Uterus (tissue), 4 donors: ENCODE measurements around the gene SLC25A44. TPM values are rescaled to one million over a fixed set of nuclear protein-coding genes. Genes with fewer than 3 reads are reported as not detected.
"Not testable (repeated sequence)": the region's sequence is repeated elsewhere in the genome, so short reads cannot be mapped to it uniquely, and the experiment has no call there.

Experiments used
- DNase-seq, 2 donors: peaks; one replicate each; pipeline ENCODE4 v3.0.0-alpha.2; 2019 to 2020
- H3K27ac ChIP-seq, 2 donors: fragments of 200-600 bp; sonication (generic); 1 replicate in 1 of 2; 2 replicates in 1 of 2; pipeline ENCODE4 v1.5.1; 2016 to 2018
- H3K27me3 ChIP-seq, 2 donors: fragments of 200-600 bp; sonication (generic); one replicate each; pipeline ENCODE4 v1.5.1; 2018 to 2019; ENCODE audit warnings: control low read depth in 1 of 2
- H3K36me3 ChIP-seq, 2 donors: fragments of 200-600 bp; sonication (generic); one replicate each; pipeline ENCODE4 v1.5.1; 2019; ENCODE audit warnings: control low read depth in 1 of 2
- H3K4me1 ChIP-seq, 2 donors: fragments of 200-600 bp; sonication (generic); one replicate each; pipeline ENCODE4 v1.5.1; 2018 to 2019; ENCODE audit warnings: control low read depth in 1 of 2
- H3K4me3 ChIP-seq, 2 donors: fragments of 200-600 bp; sonication (generic); 1 replicate in 1 of 2; 2 replicates in 1 of 2; pipeline ENCODE4 v1.5.1; 2018 to 2019; ENCODE audit warnings: mild to moderate bottlenecking in 1 of 2
- H3K9me3 ChIP-seq, 2 donors: fragments of 200-600 bp; sonication (generic); one replicate each; pipeline ENCODE4 v1.5.1; 2019; ENCODE audit warnings: control low read depth in 1 of 2
- CTCF ChIP-seq, 4 experiments: fragments of 200-600 bp in 2 of 4; fragments of 450-650 bp in 2 of 4; sonication (generic) in 2 of 4; IDR thresholded peaks; one replicate each; pipeline ENCODE4 v1.5.1; 2016 to 2019; ENCODE audit warnings: antibody characterized with exemption in 4 of 4, mild to moderate bottlenecking in 2 of 4, moderate library complexity in 1 of 4
- POLR2A ChIP-seq, 2 donors: fragments of 450-650 bp; IDR thresholded peaks; one replicate each; pipeline ENCODE4 v1.6.1; 2016; ENCODE audit warnings: antibody characterized with exemption in 2 of 2, mild to moderate bottlenecking in 1 of 2, moderate library complexity in 1 of 2
- intact Hi-C: fragments of 100-400 bp; cut with DNase I; formaldehyde crosslinking; loops from one replicate; pipeline ENCODE4 v1.15.1; 2023; ENCODE audit warnings: low total_unique reads
- total RNA-seq, 4 donors: library from RNA; depleted of rRNA in 3 of 4; stranded (reverse); fragments of >200 nt in 3 of 4; gene quantifications; one replicate each; pipeline versions ENCODE4 v1.1.0 to v1.2.4, GENCODE V29; 2014 to 2023
- donor health status: DM: yes; HTN: yes; CAD: no.

Gene SLC25A44
- total RNA-seq, 4 donors from 2014 or later: 5.9 to 26.9 (median 11.1) TPM

- intact Hi-C loops: no loop called here
- no peaks in the 10 kb centered on the region for H3K27me3 ChIP-seq
- H3K9me3 ChIP-seq: no peaks in the 10 kb centered on the region
- DNase-seq: no peak
- no peak for TF ChIP-seq POLR2A (IDR thresholded peaks at IDR 0.05)
- TF ChIP-seq CTCF (IDR thresholded peaks at IDR 0.05): no peak
- H3K4me1 ChIP-seq: peaks cover 0 to 3% of the 10 kb centered on the region in 2 donors
- peak overlapping the region in 1 of 2 donors; percentile 63 for H3K4me3 ChIP-seq
- no peaks in the 10 kb centered on the region for H3K36me3 ChIP-seq
- H3K27ac ChIP-seq: peak overlapping the region; percentile 93 to 95
Observed at GRCh38 chr1:156212130-156212529, 18.2 kb downstream of the SLC25A44 start.

GRCh38 chr1:156212833-156213643 lies 19.1 kb downstream of the SLC25A44 start, which contains the start of gene PMF1:
Gene PMF1, plus strand, starts transcription at chr1:156213007. Its CDS starts 9 bp downstream, at chr1:156213016.
- peak in 1 of 4 experiments; percentile 11 for TF ChIP-seq CTCF (IDR thresholded peaks at IDR 0.05)
- TF ChIP-seq POLR2A (IDR thresholded peaks at IDR 0.05): peak; percentile 52 to 68

GRCh38 chr1:156213644-156213966 lies 19.7 kb downstream of the SLC25A44 start:
- no peak for TF ChIP-seq CTCF (IDR thresholded peaks at IDR 0.05)
- TF ChIP-seq POLR2A (IDR thresholded peaks at IDR 0.05): no peak
- no peaks in the 10 kb centered on the region for H3K9me3 ChIP-seq
- H3K4me1 ChIP-seq: peaks cover 0 to 3% of the 10 kb centered on the region in 2 donors
- intact Hi-C loops: no loop called here
- H3K27ac ChIP-seq: peak overlapping the region; percentile 93 to 95
- DNase-seq: no peak
- H3K4me3 ChIP-seq: peak overlapping the region; percentile 59 to 63
- no peaks in the 10 kb centered on the region for H3K27me3 ChIP-seq
- H3K36me3 ChIP-seq: no peaks in the 10 kb centered on the region

More at GRCh38 chr1:156212833-156213643, 19.1 kb downstream of the SLC25A44 start, which contains the start of gene PMF1:
- H3K9me3 ChIP-seq: no peaks in the 10 kb centered on the region
- H3K4me3 ChIP-seq: peak within 1 kb of the TSS; percentile 59 to 63
- DNase-seq: peak; percentile 95 to 97
- H3K36me3 ChIP-seq: no peaks in the 10 kb centered on the region
- H3K27ac ChIP-seq: peak within 1 kb of the TSS; percentile 93 to 95
- H3K4me1 ChIP-seq: peaks cover 0 to 3% of the 10 kb centered on the region in 2 donors
- intact Hi-C loops: no loop called here
- no peaks in the 10 kb centered on the region for H3K27me3 ChIP-seq

- TF ChIP-seq CTCF (IDR thresholded peaks at IDR 0.05): no peak
- Histone ChIP-seq H3K4me3 (peak overlapping the region; percentile 59 to 63), H3K9me3 (no peaks in the 10 kb centered on the region), H3K27ac (peak overlapping the region; percentile 93 to 95), H3K4me1 (peaks cover 0 to 3% of the 10 kb centered on the region in 2 donors), H3K36me3 (no peaks in the 10 kb centered on the region), H3K27me3 (no peaks in the 10 kb centered on the region)
- intact Hi-C loops: no loop called here
- DNase-seq: no peak
Observed at GRCh38 chr1:156214024-156214748, 20.3 kb downstream of the SLC25A44 start.

GRCh38 chr1:156216361-156217086 lies 22.6 kb downstream of the SLC25A44 start:
- DNase-seq, H3K4me3 ChIP-seq, H3K4me1 ChIP-seq, intact Hi-C loops, H3K27me3 ChIP-seq, H3K27ac ChIP-seq, H3K9me3 ChIP-seq, H3K36me3 ChIP-seq: not testable (repeated sequence)
